Fibroblast of the conjunctiva (primary cell): Measurements from ENCODE around the gene TEKT2.

Experiments used
- DNase-seq: peaks from one replicate; pipeline ENCODE4 v3.0.0-alpha.2; 2010; ENCODE audit warnings: low read depth

Gene TEKT2

DNA sequence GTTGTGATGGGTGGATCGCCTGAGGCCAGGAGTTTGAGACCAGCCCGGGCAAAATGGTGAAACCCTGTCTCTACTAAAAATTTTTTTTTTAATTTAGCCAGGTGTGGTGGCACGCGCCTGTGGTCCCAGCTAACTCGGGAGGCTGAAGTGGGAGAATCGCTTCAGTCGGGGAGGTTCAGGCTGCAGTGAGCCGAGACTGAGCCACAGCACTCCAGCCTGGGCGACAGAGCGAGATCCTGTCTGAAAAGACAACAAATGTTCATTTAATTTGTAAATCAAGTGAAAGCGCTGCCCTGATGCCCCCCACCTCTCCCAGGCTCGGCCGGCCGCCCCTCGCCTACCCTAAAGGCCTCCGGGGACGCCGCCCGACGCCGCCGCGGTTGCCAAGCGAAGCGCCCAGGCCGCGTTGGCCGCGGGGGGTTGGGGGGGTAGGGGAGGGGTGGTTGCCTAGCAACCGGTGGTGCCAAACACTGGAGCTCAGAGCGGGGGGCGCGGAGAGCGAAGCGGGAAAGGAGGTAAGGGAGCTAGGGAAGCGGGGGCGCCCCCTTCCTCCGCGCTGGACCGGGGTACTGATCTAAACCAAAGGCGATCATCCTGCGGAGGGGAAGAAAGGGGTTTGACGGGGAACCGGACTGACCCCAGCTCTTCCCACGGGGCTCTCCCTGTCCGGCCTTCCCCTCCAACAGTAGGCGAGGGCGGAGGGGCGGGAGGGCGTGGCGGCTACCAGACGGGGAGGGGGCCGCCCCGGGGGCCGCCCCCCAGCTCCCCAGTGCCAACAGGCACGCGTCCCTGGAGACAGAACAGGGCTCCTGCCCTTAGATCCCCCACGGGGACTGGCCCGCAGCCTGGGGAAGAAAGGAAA, at the start of gene TEKT2:
Gene TEKT2, plus strand, starts transcription at position 460 of the 862 bp plus-strand sequence. CDS start 828 bp downstream, outside the sequence.
- DNase-seq: no peak

GRCh38 chr1:36034692-36035091, 49.2 kb upstream of the TEKT2 start:
- no peak for DNase-seq

- DNase-seq: no peak
These were observed 48.7 kb upstream of the TEKT2 start for GRCh38 chr1:36035154-36035553.

GRCh38 chr1:36040238-36040637, 43.7 kb upstream of the TEKT2 start:
- DNase-seq: no peak

GRCh38 chr1:36051821-36052220, 32.1 kb upstream of the TEKT2 start:
- DNase-seq: no peak

GRCh38 chr1:36053978-36054377, 29.9 kb upstream of the TEKT2 start:
- DNase-seq: no peak

GRCh38 chr1:36055706-36056105, 28.2 kb upstream of the TEKT2 start:
- no peak for DNase-seq

GRCh38 chr1:36062315-36062714, 21.6 kb upstream of the TEKT2 start:
- no peak for DNase-seq

DNA sequence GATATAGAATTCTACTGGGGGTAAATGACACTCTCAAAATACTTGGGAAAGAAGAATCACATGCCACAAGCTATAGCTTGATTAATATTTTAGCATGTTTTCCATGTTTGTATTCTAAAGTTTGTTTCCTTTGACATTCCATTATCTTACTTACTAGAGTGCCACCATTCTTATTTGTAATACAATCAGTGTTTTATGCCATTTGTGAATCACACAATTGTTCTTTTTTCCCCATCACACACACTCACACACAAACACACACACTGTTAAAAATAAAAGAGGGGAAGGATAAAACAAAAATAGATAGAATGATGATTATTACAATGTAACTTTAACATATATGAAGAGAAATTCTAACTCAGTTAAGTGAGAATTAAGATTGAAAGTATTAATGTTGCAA, 16.0 kb upstream of the TEKT2 start:
- DNase-seq: no peak

GRCh38 chr1:36068866-36069265, 15.0 kb upstream of the TEKT2 start:
- DNase-seq: no peak

- DNase-seq: no peak
These were observed 13.5 kb upstream of the TEKT2 start for GRCh38 chr1:36070349-36070748.

GRCh38 chr1:36076979-36077573, 6.8 kb upstream of the TEKT2 start:
- no peak for DNase-seq

DNA sequence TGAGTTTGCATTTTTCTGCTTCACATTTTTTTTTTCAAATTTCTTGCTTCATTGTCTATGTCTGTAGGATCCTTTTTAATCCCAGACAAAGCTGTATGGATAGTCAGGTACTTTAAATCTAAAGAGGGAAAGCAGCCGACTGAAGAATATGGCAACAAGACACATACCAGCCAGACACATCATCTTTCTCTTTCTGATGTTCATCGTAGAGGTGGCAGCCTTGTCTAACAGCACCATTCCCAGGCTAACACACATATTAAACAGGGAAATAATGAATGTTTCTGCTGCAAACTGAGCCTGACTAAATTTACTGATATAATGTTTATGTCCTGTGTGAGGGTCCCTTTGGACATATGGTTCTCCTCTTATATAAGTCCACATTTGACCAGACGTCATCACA, 3.7 kb upstream of the TEKT2 start:
- DNase-seq: no peak

- DNase-seq: no peak
These were observed 3.1 kb upstream of the TEKT2 start for GRCh38 chr1:36080801-36081200.

- no peak for DNase-seq
These were observed 1.9 kb upstream of the TEKT2 start for GRCh38 chr1:36081926-36082485.

GRCh38 chr1:36083219-36083618, 675 bp upstream of the TEKT2 start:
- DNase-seq: no peak

GRCh38 chr1:36084497-36085115, 712 bp downstream of the TEKT2 start:
- DNase-seq: no peak

DNA sequence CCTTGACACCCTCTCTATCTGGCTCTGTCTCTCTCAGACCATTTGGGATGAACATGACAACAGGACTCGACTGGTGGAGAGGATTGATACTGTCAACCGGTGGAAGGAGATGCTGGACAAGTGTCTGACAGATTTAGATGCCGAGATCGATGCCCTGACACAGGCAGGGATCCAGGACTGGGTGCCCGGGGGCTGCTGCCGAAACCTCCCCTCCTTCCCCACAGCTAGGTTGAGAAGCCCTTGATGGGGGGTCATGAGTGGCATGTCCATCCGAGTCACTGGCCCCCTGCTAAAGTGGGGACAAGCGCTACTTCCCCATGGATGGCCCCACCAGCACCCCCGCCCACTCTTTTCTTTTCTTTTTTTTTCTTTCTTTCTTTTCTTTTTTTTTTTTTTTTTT, 1.2 kb downstream of the TEKT2 start:
- DNase-seq: no peak

DNA sequence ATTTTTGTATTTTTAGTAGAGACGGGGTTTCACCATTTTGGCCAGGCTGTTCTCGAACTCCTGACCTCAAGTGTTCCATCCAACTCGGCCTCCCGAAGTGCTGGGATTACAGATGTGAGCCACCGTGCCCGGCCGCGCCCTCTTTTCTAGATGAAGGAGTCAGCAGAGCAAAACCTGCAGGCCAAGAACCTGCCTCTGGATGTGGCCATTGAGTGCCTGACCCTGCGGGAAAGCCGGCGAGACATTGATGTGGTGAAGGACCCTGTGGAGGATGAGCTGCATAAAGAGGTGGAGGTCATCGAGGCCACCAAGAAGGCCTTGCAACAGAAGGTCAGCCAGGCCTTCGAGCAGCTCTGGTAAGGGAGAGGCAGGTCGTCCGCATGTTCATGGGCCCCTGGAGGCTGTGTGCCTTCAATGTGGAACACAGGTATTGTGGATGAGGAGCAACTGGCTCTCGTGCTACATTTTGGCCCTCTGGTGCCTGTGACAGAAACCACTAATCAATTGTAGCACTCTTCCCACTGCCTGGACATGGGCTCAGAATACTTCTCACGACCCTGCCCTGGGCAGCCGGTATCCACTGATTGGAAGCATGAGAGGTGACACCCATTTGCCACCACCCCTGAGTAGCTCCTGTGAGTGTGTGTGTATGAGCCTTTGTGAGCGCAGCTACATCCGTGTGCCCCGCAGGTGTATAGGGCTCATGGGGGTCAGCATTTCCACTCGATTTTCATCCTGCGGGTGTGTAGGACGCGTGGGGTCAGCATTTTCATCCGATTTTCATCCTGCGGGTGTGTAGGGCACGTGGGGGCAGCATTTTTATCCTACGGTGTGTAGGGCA, 2.0 kb downstream of the TEKT2 start:
- DNase-seq: no peak

- DNase-seq: no peak
These were observed 2.8 kb downstream of the TEKT2 start for GRCh38 chr1:36086529-36087232.
